Stimulated activated CD8-positive, alpha-beta memory T cell treated with anti-CD3 and anti-CD28 coated beads, Interleukin-4, amount 100 ng/mL, for 4 hours (primary cell): ENCODE data around the gene TMEM161A.
A peak's percentile ranks its signal among the peaks of the same experiment; 100 is the strongest.
"Not testable (repeated sequence)": the region's sequence is repeated elsewhere in the genome, so short reads cannot be mapped to it uniquely, and the experiment has no call there.

Experiments
- DNase-seq, 2 donors: peaks; one replicate each; pipeline ENCODE4 v3.0.0-alpha.2; 2020; ENCODE audit warnings: low read depth in 2 of 2, low spot score in 1 of 2

The TMEM161A gene

DNA sequence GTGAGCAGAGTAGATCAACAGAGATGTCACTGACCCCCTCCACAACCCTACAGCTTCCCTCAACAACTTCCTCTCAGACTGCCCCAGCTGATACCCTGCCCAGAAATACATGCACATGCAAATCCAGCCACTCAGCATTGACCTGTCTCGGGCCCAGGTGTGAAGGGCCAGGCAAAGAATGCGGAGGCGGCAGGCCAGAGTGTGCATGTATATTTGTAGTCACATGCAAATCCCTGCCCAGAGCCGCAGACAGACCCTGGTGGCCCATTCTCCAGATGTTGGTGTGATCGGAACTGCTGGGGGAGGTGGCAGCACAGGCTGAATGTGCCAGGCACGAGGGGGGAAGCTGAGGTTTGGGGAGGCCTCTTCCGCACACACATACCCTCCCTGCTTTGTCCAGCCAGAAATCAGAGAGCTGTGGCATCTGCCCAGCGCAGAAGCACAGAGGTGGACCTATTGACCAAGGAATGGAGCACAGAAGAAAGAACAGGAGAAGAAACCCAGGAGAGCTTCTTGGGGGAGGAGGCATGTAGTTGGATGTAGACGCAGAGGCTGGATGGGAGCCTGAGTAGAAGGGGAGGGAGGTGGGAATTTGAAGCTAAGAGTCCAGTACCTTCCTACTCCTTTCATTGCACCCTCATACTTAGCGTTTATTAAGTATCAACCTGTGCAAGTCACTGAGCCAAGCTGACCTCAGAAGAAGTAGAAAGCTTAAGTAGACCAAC, 17.4 kb upstream of the TMEM161A start:
- no peak for DNase-seq

DNA sequence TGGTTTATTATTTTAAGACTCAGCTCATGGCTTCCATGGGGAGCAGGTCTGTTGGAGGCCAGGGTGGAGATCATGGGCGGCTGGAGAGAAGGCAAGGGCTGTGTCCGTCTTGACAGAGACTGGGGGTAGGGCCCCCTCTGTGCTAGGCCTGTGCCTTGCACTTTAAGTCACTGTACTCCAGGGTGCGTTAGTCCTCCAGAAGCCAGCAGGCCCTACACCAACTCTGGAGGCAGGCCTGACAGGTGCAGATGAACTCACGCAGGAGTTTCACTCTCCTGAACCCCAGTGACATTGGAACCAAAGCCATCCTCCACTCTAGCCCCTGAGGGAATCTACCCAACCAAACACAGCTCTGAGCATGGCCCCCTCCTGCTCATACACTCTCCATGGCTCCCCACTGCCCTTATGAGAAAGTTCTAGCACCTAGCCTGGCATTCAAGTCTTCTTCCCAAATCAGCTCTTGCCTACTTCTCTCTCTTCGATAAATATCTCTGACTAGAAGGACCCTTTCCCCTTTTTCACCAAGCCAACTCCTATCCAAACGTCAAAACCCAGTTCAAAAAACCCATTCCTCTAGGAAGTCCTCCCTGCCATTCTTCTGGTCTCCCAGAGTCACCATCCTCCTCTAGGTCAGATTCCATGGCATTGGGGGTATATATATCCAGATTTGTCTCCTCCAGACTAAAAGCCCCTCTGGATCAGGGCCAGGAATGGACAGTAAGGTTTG, 16.7 kb upstream of the TMEM161A start:
- no peak for DNase-seq

DNA sequence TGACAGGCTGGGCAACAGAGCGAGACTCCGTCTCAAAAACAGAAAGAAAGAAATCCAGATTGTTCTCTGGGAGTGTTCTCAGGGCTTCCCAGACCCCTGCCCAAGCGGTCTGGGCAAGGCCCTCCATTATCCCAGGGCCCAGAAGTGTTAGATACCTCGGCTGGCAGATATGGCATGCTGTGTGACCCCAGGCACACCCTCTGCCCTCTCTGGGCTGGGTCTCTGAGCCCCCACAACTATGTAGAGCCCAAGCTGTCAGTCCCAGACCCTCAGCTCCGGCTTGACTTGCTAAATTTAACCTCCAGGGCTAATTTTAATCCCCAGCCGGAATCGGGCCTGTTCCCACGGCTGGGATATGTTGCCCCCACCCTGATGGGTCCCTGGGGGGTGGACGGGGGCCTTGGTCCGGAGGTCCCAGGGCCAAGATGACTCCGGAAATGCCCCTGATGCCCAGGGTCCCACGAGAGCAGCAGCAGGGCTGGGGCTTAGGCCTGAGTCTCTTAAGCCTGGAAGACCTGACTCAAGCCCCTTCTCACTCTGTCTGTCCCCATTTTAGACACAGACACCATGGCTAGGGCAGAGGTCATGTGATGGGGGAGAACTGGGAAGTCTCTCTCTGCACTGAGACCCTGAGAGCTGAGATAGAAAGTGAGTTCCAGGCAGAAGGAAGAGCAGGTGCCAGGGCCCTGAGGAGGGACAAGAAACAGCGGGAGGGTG, 14.5 kb upstream of the TMEM161A start:
- no peak for DNase-seq

DNA sequence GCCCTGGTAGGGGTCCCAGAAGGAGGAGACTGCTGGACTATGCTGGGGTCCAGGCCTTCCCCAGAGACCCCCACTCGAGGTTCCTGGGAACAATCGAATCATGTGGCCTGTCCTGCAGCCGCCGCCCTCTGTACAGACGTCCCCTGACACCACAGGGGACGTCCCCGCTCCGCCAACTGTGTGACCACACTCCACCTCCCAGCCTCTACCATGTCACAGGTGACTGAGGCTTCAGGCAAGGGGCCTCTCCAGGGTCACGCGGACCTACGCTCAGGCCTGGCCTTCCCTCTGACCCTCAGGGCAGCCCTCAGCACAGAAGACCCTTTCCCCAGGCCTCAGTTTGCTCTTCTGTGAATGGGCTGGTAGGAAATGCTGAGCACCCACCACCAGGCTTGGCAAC, 13.1 kb upstream of the TMEM161A start:
- no peak for DNase-seq

DNA sequence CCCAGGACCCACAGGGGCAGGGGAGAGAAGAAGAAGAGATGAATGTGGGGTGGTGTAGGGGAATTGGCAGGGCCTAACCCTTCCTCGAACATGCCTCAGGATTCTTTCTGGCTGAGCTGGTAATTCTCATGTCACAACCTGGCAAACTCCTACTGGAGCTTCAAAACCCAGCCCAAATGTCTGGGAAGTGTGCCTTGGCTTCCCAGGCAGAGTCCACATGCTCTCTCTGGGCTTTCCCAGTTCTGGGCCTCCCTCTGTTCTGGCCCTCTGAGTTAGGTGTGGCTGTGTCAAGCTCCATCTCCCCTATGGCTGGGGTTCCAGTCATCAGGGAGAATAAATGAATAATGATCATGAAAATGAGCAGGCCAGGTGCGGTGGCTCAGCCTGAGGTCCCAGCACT, 11.2 kb upstream of the TMEM161A start:
- DNase-seq = no peak

DNA sequence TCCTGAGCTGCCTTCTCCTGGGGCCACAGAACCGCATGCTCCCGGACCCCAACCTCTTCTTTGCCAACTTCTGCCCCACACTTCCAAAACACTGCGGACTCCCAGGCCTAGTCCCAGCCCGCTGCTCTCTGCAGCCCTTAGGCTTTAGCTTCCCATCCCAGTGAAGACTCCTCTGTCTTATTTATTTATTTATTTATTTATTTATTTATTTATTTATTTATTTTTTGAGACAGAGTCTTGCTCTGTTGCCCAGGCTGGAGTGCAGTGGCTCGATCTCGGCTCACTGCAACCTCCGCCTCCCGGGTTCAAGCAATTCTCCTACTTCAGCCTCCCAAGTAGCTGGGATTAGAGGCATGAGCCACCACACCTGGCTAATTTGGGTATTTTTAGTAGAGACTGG, 10.2 kb upstream of the TMEM161A start:
- DNase-seq = not testable (repeated sequence)

DNA sequence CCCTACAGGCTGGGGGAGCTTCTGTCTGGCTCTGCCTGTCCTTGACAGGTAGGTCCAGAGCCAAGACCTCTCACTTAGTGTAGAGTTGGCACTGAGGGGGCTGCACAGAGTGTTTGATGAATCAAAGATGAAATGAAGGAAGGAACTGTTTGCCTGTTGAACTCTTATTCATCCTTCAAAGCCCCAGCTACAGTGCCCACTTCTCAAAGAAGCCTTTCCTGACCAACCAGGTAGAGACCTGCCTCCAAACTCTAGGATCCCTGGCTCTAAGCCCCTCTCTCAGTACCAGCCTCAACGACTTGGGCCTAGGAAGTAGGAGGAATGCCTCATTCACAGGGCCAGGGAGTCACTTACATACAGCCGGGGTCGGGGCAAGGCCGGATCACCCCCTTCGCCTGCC, 9.1 kb upstream of the TMEM161A start:
- no peak for DNase-seq

DNA sequence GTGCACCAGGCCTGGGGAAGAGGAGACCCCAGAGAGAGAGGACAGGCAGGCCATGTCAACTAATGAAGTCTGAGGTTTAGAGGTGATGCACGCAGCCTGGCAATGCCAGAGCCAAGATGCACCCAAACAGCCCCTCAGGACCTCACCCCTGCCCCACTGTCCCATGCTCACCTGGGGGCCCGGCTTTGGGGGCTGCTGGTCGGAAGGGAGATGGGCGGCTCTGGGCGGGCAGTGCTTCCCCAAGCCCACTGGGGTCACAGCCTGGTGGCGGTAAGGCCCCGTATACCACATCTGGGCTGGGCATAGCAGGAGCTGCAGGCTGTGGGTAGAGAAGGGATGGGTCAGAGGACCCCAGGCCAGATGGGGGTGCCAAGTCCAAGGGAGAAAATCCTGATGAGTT, 8.6 kb upstream of the TMEM161A start:
- no peak for DNase-seq

DNA sequence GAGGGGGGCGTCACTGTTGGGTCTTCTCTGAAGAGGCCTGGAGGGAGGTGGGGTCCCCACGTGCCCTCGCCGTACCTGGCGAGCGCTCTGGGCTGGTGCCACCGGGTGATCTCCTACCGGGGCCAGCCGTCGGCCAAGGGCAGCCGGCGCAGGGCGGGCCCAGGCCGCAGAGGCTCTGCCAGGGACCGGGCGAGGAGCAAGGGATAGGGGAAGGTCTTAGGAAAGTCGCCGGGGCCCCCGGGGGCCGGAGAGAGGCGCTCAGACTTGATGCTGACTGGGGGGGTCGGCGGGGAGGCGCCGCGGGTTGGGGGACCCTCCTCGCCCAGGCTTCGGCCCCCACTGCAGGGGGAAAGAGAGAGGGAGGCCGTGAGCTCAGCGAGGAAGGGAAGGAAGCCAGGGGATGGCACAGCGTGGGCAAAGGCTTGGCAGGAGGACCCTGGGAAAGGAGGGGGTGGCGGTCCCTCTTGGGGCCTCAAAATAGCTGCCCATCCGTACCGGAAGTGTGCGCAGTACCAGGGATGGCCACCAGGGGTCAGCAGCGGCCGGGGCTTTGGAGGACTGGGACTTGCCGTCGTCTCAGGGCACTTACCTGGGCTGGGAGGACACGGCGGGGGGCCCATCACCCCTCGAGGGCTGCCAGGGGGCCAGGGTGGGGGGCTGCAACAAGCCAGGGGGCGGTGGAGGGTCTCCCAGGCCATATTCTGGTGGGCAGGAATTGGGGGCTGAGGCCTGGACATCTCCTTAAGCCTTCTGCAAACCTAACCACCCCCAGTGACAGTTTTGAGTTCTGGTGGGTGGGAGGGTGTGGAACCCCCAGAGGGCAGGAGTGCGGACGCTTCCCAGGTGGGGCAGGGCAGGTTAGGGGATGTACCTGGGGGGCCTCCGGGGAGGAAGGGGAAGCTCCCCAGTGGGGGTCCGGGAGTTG, 7.7 kb upstream of the TMEM161A start:
- DNase-seq = peak; percentile 56 to 84

DNA sequence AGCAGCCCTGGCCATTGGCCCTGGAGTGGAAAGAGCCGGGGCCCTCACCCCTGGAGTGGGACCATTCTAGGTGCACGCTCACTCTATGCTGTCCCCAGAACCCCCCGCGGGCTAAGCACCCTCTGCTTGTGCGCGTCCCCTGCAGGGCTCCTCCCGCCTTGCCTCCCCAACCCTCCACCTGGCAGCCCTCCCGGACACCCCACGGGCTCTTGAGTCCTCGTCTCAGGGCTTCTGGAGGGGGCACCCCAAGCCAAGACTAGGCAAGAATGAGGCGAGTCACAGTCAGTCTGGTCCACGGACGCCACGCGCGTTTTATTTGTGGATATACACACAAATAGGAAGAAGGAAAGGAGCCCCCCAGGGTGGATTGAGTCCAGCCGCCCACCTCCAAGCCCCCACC, 7.0 kb upstream of the TMEM161A start:
- no peak for DNase-seq

DNA sequence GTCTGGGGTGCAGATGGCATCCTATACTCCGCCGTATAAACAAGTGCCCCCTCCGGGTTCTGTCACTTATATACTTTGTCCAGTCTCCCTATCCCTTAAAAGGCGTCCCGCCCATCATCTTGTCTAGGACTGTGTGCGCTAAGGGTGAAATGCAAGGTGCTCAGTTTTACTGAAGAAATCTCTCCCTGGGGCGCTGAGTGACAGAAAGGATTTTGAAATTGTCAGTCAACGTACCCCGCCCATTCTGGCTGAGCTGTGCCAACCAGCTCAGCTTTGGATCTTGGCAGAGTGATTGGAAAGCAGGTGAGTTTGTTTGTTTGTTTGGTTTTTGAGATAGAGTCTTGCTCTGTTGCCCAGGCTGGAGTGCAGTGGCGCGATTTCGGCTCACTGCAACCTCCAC, 4.1 kb upstream of the TMEM161A start:
- DNase-seq = no peak

DNA sequence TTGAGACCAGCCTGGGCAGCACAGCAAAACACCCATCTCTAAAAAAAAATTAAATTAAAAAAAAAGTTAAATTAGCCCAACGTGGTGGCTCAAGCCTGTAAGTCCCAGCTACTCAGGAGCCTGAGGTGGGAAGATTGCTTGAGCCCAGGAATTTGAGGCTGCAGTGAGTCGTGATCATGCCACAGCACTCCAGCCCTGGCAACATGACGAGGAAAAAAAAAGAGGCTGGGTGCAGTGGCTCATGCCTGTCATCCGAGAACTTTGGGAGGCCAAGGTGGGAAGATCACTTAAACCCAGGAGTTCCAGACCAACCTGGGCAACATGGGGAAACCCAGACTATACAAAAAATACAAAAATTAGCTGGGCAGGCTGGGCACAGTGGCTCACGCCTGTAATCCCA, 2.2 kb upstream of the TMEM161A start:
- DNase-seq = no peak

DNA sequence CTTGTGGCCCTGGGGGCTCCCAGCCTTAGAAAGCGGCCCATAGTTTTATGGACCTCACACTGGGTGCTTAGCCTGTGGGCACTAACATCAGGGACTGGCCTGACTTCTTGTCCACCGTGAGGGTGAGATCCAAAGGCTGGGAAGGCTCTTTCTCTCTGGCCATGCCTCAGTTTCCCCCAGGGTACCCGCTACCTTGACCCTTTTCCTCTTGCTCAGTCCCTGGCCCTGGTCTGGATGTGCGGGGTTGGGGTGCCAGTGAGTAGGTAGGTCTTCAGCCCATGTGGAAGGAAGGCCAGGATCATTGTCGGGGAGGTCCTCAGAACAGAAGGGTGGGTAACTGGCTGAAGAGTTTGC, 1.6 kb upstream of the TMEM161A start:
- DNase-seq = no peak

DNA sequence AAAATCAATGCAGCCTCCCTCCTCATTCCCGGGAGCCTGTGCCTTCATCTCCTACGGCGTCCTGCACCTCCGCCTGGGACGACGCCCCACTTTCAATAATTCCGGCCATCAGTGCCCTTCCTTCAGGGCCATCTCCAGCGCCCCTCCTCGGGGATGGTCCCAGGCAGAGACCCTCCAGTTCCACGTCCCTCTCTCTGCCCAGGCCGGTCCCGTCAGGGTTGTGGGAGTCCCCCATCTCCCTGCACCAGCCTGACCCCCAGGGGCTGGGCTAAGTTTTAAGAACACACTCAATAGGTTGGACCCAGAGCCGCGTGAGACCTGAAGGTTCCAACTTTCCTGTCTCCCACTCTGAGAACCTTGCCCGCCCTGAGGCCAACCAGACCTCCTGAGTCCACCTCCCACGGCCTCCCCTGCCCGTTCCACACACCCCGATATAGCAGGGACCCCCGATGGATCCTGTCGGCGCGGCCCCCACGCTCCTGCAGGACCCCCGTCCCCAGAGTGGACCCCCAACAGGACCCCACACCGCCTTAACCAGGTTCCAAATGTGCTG, 646 bp downstream of the TMEM161A start:
- DNase-seq = no peak

DNA sequence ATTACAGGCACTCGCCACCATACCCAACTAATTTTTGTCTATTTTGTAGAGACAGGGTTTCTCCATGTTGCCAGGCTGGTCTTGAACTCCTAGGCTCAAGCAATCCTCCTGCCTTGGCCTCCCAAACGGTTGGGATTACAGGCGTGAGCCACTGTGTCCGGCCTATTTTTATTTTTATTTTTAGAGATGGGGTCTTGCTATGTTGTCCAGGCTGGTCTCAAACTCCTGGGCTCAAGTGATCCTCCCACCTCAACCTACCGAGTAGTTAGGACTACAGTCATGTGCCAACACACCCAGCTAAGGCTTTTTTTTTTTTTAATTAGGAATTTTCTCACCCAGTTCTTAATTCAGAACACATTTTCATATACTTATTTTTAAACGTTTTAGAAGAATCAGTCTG, 2.6 kb downstream of the TMEM161A start:
- DNase-seq = not testable (repeated sequence)

DNA sequence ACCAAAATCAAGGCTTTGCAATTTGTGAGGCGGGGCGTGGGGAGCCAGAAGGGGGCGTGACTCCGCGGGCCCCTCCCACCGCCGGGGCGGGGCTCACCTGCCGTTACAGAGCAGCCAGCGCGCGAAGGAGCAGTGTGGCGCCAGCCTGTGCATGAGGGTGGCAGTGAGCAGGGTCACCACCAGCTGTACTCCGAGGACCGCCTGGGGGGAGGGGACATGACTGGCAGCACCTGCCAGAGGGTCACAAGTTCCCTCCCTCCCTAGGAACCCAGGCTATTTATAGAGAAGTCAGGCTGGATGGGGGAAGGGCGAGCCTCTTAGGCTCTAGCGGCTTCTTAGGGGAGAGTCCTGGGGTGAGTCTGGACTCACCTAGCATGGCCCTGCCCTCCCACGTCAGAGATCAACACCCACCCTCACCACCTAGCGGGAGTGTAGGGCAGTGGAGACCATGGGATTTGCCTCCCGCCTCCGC, 3.6 kb downstream of the TMEM161A start:
- DNase-seq = no peak

DNA sequence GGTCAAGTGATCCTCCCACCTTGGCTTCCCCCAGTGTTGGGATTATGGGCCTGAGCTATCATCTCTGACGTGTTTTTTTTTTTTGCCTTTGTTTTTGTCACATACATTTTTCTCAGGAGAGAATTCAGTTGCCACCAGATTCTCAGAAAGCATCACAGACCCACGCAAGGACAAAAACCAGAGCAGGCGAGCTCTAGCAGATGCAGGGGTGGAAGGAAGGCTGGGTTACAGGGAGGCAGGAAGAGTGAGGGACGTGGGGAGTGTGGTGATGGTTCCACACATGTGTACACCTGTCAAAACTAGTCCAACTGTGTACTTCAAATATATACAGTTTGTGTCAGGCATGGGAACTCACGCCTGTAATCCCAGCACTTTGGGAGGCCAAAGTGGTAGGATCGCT, 4.3 kb downstream of the TMEM161A start:
- DNase-seq = no peak

DNA sequence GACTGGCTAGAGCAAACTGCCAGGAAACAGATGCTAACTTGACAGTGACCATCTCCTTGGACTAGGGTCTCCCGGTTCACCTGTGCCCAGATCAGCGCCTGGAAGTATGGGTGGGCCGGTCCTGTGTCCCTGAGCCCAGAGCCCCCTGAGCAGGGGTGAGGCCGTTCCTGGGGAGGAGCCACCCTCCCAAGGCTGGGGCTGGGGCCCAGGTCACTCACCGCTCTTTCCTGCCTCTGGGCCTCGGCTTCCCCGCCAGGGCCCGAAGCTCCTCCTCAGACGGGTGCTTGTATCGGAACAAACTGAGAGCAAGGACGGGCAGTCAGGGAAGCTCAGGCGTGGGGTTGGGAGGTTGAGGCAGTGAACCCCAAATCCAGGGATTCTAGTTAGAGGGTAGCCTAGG, 5.4 kb downstream of the TMEM161A start:
- DNase-seq = no peak

DNA sequence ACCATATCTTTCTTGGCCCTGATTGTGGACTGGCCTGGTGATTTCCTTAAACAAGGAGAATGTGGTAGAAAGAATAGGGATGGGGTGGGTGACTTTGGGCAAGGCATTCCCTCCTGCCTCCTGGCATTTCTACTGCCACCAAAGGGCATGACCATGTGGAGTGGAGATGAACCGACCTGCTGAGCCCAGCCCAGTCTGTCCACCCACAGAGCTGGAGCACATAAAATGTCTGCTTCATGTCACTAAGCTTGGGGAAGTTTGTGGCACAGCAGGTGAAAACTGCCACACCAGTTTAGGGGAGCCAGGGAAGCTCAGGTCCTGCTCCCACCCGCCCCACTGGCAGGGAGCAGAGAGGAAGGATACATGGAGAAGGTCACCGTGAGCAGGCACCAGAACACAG, 6.3 kb downstream of the TMEM161A start:
- no peak for DNase-seq

DNA sequence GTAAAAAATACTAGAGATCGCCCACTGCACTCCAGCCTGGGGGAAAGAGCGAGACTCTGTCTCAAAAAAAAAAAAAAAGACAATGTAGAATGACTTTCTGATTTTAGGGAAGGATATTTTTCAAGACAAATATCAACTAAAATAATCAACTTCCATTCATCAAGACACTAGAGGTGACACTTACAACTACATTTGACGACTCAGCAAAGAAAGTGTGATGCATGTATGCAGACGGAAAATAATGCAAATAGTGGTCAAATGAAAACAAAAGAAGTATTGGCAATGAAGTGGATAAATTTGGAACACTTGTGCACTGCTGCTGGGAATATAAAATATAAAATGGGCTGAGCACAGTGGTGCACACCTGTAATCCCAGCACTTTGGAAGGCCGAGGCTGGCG, 12.2 kb downstream of the TMEM161A start:
- DNase-seq = no peak

DNA sequence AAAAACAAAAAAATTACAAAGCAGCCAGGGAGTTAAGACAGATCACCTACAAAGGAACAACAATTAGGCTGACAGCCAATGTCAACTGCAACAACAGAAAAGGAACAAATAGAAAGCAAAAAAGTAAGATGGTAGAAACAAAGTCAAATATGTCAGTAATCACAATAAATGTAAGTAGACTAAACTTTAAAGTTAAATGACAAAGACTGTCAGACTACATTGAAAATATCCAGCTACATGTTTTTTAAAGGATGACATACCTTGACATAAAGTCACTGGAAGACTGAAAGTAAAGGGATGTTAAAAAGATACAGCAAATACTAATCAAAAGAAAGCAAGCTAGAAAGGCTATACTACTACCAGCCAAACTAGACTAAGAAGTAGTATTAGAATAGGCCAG, 14.9 kb downstream of the TMEM161A start:
- DNase-seq = no peak
